LoVo (cell line): ENCODE data around the gene DIAPH1.
A peak's percentile ranks its signal among the peaks of the same experiment; 100 is the strongest.

Experiments
- DNase-seq: peaks from one replicate; pipeline ENCODE4 v3.0.0-alpha.2; 2016; ENCODE audit warnings: low spot score

Gene DIAPH1

GRCh38 chr5:141560725-141561483 lies 57.9 kb downstream of the DIAPH1 start:
- DNase-seq = peak; percentile 54

DNA sequence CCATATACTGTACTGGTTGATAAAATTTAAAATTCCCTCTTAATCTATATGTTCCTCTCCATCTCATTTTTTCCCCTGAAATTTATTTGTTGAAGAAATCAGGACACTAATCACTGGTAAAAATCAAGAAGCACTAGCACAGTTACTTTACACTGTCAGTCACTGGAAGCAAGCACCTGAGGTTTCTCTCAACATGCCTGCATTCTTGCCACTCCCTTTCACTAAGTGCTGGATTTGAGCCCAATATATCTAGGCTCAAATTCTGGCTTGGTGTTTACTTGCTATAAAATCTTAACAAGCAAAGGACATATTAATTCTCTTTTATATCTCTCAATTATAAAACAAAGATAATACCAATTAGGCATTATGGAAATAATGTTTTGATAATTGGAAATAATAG lies 58.6 kb downstream of the DIAPH1 start:
- peak; percentile 35 for DNase-seq

DNA sequence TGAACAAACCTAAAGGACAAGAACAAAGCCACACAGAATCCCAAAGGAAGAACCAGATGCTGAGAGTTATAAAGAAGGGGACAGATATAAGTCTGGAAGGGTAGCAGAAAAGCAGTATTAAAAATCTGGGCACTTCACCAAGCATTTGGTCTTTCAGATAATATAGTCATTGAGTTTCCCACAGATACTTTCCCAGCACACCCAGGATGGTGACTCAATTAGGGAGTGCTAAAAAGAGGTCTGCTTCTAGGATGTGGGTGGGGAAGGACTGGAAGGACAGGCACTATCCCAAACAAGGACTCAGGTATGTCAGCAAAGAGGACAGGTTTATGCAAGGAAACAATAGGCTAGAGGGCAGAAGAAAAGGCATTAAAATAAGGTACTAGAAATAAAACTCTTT lies 59.3 kb downstream of the DIAPH1 start:
- DNase-seq = peak; percentile 31

DNA sequence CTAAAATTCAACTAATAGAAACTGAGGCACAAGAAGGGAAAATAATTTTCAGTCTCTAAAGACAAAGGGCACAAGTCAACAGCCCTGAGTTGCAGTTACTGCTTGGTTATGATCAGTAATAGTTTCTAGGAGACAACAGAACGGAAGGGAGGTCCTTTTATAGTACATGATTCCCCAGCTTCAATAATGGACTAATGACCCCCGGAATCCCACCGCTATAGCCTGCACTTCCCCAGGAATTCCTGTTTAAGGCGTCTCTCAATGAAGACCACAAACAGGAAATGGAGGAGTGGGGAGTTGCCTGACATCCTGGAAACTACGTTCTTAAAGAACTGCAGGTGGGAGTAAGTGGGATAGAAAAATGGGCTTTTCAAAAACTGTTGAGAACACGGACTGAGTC lies 60.6 kb downstream of the DIAPH1 start:
- DNase-seq = peak; percentile 7

DNA sequence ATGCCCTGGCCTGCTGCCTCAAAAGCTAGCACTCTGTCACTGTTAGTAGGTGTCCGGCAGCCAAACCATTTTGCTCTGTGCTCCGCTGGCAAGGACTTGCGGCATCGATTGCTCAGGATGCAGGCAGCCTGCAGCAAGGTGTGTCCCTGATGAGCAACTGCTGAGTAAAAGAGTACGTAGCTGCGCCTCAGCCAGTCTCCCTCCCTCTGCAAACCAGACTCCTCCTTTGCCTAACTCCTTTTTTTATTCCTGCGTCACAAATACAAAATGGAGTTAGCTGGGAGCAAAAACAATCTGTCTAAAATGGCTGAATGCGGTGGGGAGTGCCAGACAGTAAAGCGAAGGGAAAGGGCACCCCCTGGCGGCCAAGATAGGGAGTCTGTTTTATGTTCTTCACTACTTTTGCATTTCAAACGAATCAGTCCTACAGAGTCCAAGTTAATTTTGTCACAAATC lies 61.1 kb downstream of the DIAPH1 start:
- DNase-seq = peak; percentile 91

DNA sequence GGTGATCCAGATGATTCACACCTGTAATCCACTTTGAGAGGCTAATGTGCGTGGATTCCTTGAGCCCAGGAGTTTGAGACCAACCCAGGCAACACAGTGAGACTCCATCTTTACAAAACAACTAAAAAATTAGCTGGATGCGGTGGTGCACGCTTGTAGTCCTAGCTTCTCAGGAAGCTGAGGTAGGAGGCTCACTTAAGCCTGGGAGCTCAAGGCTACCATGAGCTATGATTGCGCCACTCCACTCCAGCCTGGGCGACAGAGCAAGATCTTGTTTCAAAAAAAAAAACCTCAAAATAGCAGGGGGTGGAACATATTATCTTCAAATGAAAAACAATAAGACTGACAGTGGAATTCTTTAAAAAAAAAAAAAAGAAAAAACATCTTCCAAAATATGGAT lies 70.9 kb downstream of the DIAPH1 start:
- DNase-seq = no peak

DNA sequence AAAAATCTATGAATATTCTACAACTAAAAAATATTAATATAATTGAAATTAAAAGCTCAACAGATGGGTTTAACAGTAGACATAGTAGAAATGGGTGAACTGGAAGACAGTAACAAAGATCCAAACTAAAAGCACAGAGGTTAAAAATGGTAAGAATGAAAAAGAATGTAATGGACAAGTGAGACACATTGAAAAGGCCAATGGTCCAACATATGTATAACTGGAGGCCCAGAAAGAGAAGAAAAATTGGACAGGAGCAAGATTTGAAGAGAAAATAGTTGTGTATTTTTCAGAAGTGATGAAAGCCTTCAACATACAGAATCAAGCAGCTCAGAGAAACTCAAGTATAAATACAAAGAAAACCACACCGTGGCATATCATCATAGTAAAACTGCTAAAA lies 71.3 kb downstream of the DIAPH1 start:
- no peak for DNase-seq

DNA sequence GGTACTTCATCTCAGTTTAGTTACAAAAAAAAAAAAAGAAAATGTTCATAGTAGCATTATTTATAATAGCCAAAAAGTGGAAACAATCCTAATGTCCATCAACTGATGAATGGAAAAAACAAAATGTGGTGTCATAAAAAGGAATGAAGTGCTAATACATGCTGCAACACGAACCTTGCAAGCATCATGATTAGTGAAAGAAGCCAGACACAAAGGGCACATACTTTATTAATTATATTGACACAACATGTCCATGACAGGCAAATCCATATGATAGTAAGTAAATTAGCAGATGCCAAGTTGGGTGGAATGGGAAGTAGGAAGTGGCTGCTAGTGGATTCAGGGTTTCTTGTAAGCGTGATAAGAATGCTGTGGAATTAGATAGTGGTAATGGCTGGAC lies 75.7 kb downstream of the DIAPH1 start:
- DNase-seq = no peak

GRCh38 chr5:141534492-141535213 lies 84.1 kb downstream of the DIAPH1 start:
- DNase-seq = no peak

DNA sequence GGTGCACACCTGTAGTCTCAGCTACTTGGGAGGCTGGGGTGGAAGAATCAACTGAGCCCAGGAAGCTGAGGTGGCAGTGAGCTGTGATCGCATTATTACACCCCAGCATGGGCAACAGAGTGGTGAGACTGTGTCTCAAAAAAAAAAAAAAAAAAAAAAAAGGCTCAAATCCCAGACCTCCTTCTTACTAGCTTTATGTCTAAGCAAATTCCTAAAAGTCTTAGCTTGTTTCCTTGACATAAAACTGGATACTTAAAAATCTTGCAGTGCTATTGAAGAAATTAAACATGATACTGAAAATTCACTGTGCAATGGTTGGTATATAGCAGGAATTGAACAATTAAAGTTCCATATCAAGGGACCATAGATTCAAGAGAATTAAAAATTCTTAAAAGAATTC lies 84.9 kb downstream of the DIAPH1 start:
- DNase-seq = no peak

DNA sequence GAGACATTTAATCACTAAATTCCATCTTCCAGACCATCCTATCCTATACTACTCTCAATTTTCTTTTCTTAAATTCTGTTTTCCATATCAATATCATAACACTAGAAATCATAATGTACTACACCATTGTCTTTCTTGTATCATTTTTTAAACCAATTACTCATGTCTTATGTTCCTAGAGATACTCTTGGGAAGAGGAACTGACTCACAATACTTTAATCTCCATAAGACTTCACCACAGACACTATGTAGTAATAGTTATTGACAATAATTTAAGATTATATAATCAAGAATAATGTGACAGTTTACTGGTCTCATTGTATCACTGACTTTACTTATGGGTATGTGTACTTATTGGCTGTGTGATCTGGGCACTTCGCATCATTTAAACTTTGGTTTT lies 86.1 kb downstream of the DIAPH1 start:
- no peak for DNase-seq

DNA sequence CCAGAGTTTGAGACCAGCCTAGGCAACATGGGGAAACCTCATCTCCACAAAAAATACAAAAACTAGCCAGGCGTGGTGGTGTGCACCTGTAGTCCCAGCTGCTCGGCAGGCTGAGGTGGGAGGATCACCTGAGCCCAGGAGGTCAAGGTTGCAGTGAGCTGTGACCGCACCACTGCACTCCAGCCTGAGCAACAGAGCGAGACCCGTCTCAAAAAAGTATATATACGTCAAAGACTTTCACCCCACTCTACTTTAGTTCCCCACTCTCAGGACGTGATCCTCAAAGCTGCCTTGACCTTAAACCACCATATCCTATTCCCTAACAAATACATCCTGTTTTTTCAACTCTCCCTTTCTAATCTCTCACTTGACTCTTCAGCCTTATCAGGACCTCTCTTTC lies 88.9 kb downstream of the DIAPH1 start:
- no peak for DNase-seq

GRCh38 chr5:141529002-141529401 lies 89.8 kb downstream of the DIAPH1 start:
- DNase-seq = no peak

DNA sequence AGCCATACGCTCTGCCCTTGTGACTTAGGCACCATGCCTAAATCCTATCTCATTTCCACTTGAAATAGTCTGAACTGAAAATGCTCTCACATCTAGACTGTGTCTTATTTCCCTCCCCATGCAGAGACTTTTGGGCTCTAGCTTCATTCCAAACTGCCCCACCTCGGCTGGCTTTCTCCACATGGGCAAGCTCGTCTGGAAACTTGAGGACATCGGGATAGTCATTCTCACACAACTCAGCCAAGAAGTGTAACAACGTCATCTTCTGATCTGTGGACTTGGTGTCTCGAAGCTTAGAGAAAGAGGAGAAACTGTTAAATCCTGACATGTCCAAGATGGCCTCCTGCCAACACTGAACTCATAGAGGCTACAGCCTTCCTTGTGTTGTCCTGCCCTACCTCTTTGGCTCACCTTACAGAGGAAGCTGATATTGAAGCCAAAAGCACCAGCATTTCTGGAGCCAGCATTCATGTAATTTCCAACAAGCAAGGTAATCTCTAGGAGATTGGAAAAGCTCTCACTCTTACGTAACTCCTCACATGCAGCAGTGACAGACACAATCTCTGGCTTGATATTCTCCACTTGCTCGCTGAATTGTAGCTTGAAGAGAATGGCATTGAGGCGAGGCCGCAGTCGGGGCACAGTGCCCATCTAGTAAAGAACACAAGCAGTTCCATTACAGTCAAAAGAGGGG lies 90.4 kb downstream of the DIAPH1 start:
- DNase-seq = no peak

DNA sequence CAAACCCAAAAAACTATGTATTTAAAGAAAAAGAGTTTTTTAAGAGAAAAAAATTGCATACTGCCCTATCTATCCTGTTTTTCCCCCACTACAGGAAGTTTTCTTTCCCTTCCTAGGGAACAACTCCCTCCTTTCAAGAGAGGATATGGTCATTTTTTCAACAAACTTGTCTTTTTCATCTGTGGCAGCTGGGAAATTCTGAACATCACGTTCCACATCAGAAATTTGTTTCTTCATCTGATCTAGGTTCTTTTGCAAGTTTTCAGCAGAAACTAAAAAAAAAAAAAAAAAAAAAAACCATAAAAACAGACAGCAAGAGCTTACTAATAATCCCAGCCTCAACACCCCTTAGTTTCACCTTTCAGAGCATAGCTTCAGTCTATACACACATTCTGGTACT lies 91.4 kb downstream of the DIAPH1 start:
- DNase-seq = no peak

DNA sequence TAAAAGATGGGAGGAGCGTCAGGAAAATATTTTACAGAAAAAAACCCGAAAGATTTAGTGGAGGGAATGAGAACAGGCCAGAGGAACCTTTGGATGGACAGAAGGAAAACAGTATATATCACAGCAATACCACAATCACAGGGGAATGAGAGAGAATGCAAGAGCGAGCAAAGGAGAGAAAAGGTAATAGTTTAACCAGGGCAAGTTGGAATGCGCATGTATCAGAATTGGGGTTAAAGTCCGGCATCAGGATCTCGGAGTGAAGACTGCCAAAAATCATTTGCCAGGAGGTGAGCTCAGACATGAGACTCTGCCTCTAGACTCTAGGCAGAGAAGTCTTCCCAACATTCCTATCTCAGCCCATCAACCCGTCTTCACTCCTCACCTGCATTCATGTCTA lies 93.1 kb downstream of the DIAPH1 start:
- no peak for DNase-seq

DNA sequence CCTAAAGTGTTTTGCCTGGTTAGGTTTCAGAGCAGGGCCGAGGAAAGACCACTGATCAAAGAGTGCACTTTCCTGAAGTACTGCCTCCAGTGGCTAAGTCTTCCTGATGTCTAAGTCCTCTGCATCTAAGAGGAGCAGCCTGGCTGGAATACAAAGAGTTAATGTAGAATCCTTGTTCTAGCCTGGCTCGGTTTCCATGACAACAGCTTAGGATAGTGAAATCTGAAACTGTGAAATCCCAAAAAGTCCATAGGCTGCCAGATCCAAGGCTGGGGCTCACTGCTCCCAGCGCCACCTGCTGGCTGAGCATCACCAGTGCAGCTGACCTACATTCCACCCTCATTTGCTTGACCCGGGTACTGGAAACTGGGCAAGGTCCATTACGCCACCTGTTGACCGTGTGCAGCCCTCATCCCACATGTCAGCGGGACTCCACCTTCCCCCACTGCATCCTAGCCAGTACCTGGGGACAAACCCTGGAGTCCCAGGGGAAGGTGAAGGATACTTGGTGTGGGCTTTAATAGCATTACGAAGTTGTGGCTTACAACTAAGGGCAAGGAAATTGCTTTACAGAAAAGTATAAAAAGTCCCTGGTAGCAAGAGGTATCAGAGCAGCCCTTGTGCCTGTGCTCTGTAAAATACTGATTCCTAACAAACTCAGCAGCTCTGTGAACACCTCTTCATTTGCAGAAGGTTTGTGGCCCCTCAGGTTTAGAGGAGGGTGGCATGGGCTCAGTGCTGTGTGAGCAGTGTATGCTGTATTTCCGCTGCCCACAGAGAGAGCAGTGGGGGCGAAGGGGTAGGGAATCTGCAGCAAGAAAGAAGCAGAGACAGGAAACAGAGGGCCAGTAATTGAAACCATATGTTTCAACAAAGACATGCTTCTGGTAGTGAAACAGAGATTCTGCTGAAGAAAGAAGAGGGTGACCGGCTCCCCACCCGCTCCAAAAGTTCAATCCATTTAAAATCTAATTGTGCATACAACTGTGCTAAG lies 93.9 kb downstream of the DIAPH1 start:
- peak; percentile 81 for DNase-seq

GRCh38 chr5:141523991-141524390 lies 94.8 kb downstream of the DIAPH1 start:
- no peak for DNase-seq

DNA sequence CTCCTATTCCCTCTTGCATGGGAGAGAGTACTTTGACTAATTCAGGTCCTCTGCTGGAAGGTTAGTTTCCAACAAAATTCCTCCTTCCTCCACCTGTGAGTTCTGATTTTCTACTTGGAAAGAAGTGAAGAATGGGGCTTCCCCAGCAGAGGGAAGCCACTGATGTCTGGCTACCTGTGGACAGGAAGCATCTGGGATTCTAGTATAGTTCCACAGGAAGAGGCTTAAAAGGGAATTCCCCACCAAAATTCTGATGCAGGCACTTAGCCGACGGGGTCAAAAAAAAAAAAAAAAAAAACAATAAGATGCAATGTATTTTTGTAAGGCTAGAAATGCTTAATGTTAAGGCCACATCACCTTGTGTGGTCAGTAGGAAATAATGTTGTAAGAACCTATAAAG lies 96.5 kb downstream of the DIAPH1 start:
- no peak for DNase-seq

DNA sequence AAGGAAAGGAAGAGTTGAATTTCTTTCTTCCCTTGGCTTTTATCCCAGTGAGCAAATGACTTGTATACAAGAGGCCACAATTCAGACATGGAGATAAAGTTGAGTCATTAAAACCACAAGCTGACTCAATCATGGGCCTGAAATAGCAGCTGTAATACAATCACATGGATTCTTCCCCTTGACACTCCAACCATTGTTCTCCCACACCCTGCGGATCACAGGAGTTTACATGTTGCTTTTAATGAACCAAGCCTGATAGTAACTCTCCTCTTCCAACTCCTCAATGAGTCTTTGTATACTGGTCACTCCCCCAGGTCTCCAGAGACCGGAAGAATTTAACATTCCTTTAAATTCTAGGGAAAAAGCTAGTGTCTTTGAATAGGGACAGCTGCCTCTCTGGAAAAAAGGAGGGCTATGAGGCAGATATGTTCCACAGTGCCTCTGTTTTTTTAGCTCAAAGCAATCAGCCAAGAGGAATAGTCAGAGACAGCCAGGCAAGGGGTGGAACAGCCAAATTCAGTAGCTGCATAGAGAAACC lies 97.5 kb downstream of the DIAPH1 start:
- peak; percentile 96 for DNase-seq
